DLD1 (cell line): ENCODE results near the gene TMEM59L.

Experiments used
- in situ Hi-C: cut with HindIII; loops from 2 replicates; pipeline ENCODE4 v1.10.0; 2017; ENCODE audit warnings: low sequenced_read_pairs

TMEM59L gene

DNA sequence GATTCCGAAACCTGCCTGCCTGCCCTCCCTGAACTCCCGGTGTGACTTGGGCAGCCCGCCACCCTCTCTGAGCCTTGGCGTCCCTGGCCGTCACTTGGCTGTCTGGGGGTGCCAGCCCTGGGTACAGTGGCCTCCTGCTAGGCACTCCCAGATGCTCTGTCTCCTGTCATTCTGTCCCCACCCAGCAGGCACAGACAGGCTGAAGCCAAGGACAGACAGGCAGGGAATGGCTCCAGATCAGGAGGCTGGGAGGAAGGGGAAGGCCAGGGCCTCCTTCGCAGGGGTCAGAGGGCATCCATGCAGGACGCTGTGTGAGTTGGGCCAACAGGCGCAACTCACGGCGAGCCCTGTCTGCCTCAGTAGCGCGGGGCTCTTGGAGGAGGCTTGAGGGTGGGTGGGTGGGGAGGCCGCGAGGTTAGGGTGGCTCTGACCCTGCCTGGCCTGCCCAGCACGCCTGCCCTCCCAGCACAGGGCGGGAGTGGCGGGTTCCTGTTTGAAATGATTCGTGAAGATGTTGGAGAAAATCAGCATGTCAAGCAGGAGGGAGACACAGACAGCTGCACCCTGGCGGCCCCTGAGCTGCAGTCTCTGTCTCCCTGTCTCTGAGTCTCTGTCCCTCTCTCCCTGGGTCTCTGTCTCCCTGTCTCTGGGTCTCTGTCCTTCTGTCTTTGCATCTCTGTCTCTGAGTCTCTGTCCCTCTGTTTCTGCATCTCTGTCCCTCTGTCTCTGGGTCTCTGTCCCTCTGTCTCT is 43.8 kb downstream of the TMEM59L start:
- in situ Hi-C loops = no loop called here

DNA sequence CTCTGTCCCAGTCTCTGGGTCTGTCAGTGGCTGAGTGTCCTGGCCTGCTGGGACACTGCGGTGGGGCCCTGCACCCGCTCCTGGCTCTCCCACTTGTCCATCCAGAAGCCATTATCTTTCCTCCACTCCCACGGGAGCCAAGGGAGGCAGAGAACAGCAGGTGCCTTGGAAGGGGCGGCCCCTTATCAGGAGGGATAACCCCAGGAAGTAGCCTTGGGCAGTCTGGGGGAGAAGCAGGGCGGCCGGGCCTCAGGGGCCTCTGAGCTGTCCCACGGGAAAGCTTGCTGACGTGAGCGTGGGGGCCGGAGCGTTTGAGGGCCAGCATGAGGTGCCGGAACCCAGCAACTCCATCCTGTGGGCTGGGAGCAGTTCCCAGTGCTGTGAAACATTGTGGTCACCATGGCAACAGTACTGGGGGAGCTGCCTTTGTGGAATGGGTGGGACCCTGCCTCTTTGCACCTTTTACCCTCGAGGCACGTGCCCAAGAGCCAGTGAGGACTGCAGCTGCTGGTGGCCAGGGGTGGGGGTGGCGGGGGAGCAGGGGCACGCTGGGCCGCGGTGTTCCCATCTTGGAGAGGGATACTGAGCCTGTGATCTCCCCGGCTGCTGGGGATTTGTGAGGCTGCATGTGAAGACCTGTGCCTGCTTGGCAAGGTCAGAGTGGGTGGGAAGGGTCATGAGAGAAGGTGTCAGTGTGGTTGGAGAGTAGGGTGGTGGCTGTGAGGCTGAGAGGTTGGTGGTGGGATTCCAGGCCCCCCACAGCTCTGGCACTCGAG is 45.1 kb downstream of the TMEM59L start:
- in situ Hi-C loops = no loop called here

DNA sequence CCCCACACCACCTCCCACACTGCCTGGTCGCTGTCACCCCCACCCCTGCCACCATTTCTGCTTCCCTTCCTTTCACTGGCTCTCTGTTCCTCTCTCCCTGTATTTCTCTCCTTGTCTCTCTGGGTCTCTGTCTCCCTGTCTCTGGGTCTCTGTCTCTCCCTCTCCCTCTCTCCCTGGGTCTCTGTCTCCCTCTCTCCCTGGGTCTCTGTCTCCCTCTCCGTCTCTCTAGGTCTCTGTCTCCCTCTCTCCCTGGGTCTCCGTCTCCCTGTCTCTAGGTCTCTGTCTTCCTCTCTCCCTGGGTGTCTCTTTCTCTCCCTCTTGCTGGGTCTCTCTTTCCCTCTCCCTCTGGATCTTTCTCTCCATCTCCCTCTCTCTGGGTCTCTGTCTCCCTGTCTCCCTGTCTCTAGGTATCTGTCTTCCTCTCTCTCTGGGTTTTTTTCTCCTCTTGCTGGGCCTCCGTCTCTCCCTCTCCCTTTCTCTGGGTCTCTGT is 45.7 kb downstream of the TMEM59L start:
- in situ Hi-C loops = no loop called here

DNA sequence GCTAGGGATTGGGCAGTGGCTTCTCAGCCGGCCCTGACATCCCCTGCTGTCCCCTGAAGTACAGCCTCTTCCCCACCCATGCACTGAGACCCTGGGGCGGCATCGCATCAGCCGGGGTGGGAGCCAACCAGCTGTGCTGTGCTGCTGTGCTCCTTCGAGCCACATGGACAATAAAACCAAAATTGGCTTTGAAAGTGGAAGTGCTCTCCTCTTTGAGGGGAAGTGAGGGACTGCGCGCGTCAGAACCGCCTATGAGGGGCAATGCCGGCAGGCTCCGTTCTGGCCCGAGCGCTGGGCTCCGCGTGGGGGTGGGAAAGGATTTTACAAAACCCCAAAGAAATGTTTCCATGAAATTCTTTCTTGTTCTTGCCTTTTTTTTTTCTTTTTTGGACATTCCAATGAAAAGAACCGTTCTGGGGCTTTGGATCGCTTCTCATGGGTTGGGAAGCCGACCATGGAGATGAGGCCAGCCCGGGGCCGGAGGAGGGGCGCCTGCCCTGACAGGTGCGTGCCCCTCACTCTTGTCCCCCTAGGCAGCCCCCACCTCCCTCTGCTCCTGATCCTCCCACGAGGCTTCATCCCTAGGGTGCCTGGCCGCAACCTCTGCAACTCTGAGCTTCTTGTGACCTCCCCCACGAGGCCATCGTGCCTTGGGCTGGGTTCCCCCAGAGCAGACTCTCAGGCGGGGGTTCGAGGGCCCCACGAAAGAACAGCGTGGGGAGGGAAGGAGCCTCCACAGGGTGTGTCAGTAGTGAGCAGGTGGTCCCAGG is 46.8 kb downstream of the TMEM59L start:
- in situ Hi-C loops = no loop called here

DNA sequence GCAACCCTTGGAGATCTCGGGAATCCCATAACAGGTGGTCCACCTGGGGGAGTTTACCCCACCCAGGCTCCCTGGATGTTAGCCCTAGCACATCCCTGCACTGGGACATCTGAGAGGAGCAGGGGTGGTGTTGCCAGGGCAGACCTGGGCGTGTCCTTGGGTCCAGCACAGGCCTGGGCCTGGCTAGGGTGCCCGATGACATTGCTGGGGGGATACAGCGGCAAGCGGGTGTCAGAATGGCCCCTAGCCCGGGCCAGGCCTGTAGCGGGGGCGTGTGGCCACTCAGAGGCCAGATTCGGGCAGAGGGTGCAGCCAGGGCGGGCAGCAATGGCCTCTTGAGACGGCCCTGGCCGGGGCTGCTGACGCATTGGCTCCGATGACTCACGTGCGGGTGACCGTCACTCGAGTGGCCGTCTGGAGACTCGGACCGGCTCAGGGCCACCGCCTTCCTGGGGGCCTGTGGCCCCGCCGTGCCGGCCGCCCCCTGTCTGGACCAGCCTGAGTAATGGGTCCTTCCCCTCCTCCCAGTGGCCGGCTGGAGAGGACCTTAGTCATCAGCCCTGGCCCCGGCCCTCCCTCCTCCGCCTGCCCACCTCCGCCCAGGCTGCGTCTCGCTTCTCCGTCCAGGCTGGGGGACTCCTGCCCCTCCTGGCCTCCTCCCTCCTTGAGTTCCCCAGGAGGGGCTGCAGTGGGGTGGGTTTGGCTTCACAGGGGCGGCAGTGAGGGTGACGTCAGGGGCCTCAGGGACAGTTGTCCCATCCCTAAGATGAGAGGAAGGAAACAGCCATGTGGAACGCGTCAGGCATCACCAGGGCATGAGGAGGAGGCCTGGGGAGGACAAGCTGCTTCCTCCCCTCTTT is 47.6 kb downstream of the TMEM59L start:
- in situ Hi-C loops = no loop called here

DNA sequence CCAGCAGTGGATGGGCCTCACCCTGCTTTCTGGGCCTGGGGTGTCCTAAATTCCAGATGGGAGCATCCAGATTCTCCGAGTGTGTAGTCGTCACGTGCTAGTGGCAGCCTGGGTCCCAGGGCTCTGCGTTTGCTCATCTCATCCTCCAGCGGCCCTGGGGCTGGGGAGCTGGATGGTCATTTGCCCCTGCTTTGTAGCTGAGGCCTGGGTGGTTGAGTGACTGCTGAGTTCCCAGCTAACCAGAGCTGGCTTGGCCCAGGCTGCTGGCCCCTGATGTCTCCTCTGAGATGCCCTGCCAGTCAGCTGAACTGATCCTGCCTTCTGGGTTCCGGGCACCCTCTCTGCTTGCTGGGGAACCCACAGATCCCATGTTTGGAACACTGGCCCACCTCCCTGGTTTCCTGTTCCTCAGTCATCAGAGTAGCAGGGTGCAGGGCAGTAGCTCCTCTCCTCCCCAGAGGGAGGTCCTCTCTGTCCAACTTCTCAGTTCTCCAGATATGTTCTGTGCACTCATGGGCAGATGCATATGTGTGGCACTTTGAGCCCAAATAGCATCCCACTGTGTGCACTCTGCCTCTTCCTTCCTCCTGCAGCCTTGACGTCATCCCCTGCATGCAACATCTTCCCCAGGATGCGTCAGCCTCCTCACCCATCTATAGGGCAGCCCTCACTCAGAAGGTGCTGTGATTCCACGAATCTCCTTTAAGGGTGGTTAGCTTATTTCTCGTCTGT is 48.4 kb downstream of the TMEM59L start:
- in situ Hi-C loops = no loop called here

DNA sequence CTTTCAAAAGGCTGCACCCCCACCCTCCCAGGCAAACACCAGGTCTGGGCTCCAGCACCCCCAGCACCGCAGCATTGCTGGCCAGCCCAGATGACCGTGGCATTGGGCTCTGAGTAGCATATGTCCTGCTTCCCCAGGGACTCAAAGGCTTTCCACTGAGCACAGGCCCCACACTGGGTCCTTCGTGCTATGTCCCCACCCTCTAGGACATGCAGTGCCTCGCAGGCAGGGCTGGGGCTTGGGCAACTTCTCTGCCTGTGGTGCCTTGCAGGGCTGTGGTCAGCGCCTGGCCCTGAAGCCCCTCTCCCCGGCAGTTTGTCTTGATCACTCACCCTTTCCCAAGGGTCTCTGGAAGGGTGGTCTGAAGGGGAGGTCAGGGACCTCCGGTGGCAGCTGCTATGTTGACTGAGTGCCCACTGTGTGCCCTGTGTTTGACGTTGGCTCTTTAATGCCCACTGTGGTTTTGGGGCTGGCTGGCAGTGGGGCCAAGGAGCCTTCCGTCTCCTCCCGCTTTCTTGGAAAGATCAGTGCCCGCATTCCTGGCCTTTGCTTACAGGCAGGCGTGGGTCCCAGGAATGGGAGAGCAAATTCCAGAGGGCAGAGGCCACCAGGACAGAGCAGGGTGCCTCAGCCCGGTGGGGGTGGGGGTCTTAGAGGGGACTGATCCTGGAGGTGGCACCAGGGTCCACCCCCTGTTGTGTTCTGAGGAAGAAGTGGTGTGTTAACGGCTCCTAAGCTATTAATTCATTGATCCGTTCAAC is 50.5 kb downstream of the TMEM59L start:
- in situ Hi-C loops = no loop called here

DNA sequence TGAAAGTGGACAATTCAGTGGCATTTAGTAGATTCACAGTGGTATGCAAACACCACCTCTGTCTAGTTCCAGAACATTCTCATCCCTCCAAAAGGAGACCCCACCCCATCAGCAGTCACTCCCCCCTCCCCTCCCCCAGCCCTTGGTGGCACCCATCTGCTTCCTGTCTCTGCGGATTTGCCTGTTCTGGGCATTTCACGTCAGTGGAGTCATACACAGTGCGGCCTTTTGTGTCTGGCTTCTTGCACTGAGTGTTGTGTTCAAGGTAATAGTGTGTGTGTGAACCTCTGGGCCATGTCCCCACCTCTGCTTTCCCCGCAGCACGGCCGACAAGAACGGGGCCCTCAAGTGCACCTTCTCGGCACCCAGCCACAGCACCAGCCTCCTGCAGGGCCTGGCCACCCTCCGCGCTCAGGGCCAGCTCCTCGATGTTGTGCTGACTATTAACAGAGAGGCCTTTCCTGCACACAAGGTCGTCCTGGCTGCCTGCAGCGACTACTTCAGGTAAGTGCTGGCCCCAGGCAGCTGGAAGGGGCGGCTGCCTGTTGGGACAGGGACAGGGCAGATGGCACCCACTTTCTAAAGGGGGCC is 51.4 kb downstream of the TMEM59L start:
- in situ Hi-C loops = no loop called here

DNA sequence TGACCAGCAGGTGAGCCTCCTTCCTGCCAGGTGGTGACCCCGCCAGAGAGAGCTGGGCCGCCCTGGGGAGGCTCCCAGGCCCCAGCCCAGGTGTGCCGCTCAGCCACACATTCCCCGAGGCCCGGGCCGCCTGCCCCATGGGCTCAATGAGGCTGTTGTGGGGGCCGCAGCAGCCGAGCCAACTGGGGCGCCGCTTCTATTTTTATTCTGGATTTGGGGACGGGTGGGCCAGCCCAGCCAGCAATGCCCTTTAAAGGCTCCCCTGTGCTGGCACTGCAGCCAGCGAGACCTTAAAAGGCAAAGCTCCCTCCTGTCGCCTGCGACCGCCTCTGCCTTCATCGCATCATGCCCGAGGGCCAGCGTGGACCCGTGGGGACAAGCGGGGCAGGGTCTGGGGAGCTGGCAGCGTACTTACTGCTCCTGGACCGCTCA is 53.1 kb downstream of the TMEM59L start:
- in situ Hi-C loops = no loop called here

DNA sequence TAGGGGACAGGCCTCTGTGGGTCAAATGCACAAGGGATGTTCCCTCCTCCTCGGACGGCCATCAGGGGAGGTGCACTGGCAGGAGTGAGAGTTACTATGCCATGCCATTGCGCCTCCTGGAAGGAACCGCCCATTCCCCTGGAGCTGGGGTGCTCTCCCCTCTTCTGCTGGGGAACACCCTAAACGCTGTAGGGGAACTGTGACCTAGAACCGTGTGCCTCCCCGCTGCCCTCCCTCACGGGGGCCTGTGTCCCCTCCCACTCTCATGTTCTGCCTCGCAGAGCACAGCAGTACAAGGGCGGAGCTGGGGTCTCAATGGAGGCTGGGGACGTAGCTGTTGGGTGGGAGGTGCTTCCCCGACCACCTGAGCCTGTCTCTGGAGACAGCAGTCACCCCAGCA is 53.6 kb downstream of the TMEM59L start:
- in situ Hi-C loops = no loop called here

DNA sequence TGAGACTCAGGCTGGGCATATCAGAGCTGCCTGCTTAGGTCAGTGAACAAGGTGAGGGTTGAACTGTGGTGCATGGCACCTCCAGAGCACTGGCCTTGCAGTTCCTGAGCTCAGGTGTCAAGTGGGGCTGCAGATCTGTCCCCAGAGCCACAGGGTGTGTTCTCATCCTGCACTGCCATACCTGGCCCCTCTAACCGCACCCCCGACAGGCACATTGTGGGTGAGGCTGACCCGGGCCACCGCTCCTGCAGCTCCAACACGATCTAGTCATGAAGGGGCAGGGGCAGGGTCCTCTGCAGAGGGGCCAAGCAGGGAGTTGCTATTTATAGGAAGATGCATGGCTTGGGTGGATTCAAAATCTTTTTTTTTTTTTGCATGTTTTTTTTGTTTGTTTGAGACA is 54.1 kb downstream of the TMEM59L start:
- in situ Hi-C loops = no loop called here

DNA sequence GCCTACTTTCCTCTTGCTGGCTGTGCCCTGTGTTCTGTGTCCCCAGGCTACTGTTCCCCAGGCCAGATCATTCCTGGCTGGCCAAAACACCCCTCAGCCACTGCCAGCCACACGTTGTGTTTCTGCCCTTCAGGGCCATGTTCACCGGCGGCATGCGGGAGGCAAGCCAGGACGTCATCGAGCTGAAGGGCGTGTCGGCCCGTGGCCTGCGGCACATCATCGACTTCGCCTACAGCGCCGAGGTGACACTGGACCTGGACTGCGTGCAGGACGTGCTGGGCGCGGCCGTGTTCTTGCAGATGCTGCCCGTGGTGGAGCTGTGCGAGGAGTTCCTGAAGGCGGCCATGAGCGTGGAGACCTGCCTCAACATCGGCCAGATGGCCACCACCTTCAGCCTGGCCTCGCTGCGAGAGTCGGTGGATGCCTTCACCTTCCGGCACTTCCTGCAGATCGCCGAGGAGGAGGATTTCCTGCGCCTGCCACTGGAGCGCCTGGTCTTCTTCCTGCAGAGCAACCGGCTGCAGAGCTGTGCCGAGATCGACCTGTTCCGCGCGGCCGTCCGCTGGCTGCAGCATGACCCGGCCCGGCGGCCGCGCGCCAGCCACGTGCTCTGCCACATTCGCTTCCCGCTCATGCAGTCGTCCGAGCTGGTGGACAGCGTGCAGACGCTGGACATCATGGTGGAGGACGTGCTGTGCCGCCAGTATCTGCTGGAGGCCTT is 55.0 kb downstream of the TMEM59L start:
- in situ Hi-C loops = no loop called here

DNA sequence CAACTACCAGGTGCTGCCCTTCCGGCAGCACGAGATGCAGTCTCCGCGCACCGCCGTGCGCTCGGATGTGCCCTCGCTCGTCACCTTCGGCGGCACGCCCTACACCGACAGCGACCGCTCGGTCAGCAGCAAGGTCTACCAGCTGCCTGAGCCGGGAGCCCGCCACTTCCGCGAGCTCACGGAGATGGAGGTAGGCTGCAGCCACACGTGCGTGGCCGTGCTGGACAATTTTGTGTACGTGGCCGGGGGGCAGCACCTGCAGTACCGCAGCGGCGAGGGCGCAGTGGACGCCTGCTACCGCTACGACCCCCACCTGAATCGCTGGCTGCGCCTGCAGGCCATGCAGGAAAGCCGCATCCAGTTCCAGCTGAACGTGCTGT is 55.6 kb downstream of the TMEM59L start:
- in situ Hi-C loops = no loop called here

DNA sequence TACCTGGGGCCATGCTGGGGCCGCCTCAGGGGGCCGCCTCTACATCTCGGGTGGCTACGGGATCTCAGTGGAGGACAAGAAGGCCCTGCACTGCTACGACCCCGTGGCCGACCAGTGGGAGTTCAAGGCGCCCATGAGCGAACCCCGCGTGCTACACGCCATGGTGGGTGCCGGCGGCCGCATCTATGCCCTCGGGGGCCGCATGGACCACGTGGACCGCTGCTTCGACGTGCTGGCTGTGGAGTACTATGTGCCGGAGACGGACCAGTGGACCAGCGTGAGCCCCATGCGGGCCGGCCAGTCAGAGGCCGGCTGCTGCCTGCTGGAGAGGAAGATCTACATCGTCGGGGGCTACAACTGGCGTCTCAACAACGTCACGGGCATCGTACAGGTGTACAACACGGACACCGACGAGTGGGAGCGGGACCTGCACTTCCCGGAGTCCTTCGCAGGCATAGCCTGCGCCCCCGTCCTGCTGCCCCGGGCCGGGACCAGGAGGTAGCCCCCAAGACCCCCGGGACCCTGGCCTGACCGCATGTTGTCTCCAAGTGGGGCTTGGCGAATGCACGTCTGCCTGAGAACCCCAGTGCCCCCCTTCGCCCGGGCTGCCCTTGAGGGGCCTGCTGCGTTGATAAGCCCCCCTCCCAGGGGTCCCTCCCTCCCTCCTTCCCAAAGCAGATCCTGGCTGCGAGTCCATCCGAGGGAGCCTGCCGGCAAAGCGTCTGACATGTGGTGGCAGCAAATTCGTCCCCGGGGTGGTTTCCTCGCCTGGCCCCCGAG is 56.3 kb downstream of the TMEM59L start:
- in situ Hi-C loops = no loop called here

DNA sequence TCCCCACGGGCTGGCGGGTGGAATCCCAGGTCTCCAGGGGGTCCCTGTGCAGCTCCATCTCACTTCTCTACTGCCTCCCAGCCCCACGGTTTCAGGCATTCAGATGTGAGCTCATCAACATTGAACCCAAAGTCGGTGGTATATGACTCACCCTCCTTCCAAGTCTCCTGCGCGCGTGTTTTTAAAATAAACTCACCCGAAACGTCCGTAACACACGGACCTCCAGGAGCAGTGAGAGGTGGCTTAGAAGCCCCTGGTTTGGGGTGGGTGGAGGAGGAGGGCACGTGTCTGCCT is 56.8 kb downstream of the TMEM59L start:
- in situ Hi-C loops = no loop called here

DNA sequence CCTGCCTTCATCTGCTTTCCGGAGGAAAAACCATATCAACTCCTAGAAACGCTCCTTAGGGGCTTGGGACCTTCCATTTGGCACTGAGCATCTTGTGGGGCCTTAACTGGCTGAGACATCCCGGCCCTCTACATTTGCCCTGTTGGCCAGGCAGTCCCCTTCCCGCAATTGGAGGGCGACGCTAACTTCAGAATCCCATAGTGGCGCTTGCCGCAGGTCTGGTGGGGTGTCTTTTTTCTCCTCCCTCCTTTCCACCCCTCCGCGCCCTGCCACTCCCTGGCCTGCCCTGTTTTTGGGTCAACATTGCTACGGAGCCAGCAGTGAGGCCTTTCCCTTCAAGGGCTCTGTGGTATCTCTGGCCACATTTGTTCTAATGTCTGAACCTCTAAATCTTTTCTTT is 57.2 kb downstream of the TMEM59L start:
- in situ Hi-C loops = no loop called here

DNA sequence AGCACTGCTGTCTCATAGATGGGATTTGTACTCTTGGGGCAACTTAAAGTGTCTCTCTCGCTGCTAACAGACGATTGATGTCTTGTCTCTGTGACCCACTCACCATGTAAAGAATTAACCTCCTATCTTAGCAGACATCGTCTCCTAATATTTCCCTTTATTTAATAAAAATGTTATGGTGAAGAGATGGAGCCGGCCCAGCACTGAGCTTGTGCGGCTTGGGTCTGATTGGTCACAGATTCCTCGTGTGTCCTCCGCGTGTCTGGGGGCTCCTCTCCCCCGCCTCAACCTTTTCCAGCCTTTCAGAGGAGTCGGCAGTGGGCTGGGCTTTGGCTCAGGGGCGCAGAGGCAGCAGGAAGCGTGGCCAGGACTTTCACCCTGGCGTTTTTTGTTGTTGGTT is 57.6 kb downstream of the TMEM59L start:
- in situ Hi-C loops = no loop called here
